Ishikawa (cell line): ENCODE results near the gene TMEM129.

ENCODE experiments used
- CEBPB ChIP-seq: IDR thresholded peaks from 2 replicates; pipeline ENCODE4 v1.6.1; 2012
- CREB1 ChIP-seq: IDR thresholded peaks from 2 replicates; pipeline ENCODE4 v1.6.1; 2012; ENCODE audit warnings: low read depth
- EGR1 ChIP-seq: IDR thresholded peaks from 2 replicates; pipeline ENCODE4 v1.6.1; 2012
- EP300 ChIP-seq: IDR thresholded peaks from 2 replicates; pipeline ENCODE4 v1.6.1; 2012; ENCODE audit warnings: borderline replicate concordance
- FOXM1 ChIP-seq: IDR thresholded peaks from 2 replicates; pipeline ENCODE4 v1.6.1; 2012; ENCODE audit warnings: low read depth, borderline replicate concordance
- MAX ChIP-seq: IDR thresholded peaks from 2 replicates; pipeline ENCODE4 v1.6.1; 2012
- NFIC ChIP-seq: IDR thresholded peaks from 2 replicates; pipeline ENCODE4 v1.6.1; 2012
- RAD21 ChIP-seq: IDR thresholded peaks from 2 replicates; pipeline ENCODE4 v1.6.1; 2012; ENCODE audit warnings: low read depth
- TAF1 ChIP-seq: IDR thresholded peaks from 2 replicates; pipeline ENCODE4 v1.6.1; 2012; ENCODE audit warnings: low read depth, mild to moderate bottlenecking
- TEAD4 ChIP-seq: IDR thresholded peaks from 2 replicates; pipeline ENCODE4 v1.6.1; 2012
- YY1 ChIP-seq: IDR thresholded peaks from 2 replicates; pipeline ENCODE4 v1.6.1; 2012; ENCODE audit warnings: low read depth
- ZBTB7A ChIP-seq: IDR thresholded peaks from 2 replicates; pipeline ENCODE4 v1.6.1; 2012; ENCODE audit warnings: low read depth
- TF ChIP-seq, protein P1 (sequence below): IDR thresholded peaks from 2 replicates; pipeline ENCODE4 v1.6.1; 2012
- TF ChIP-seq, protein P2 (sequence below): IDR thresholded peaks from 2 replicates; pipeline ENCODE4 v1.6.1; 2012; ENCODE audit warnings: low read depth, mild to moderate bottlenecking

GRCh38 chr4:1676605-1677525 lies 44.3 kb downstream of the TMEM129 start:
- TF ChIP-seq MAX (no peak), EP300 (no peak), FOXM1 (no peak), TAF1 (no peak), NFIC (no peak), CREB1 (no peak), YY1 (no peak), TEAD4 (no peak), RAD21 (no peak), ZBTB7A (no peak), CEBPB (no peak), EGR1 (no peak)
- TF ChIP-seq, protein P1, sequence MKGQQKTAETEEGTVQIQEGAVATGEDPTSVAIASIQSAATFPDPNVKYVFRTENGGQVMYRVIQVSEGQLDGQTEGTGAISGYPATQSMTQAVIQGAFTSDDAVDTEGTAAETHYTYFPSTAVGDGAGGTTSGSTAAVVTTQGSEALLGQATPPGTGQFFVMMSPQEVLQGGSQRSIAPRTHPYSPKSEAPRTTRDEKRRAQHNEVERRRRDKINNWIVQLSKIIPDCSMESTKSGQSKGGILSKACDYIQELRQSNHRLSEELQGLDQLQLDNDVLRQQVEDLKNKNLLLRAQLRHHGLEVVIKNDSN, result no peak
- TF ChIP-seq, protein P2, sequence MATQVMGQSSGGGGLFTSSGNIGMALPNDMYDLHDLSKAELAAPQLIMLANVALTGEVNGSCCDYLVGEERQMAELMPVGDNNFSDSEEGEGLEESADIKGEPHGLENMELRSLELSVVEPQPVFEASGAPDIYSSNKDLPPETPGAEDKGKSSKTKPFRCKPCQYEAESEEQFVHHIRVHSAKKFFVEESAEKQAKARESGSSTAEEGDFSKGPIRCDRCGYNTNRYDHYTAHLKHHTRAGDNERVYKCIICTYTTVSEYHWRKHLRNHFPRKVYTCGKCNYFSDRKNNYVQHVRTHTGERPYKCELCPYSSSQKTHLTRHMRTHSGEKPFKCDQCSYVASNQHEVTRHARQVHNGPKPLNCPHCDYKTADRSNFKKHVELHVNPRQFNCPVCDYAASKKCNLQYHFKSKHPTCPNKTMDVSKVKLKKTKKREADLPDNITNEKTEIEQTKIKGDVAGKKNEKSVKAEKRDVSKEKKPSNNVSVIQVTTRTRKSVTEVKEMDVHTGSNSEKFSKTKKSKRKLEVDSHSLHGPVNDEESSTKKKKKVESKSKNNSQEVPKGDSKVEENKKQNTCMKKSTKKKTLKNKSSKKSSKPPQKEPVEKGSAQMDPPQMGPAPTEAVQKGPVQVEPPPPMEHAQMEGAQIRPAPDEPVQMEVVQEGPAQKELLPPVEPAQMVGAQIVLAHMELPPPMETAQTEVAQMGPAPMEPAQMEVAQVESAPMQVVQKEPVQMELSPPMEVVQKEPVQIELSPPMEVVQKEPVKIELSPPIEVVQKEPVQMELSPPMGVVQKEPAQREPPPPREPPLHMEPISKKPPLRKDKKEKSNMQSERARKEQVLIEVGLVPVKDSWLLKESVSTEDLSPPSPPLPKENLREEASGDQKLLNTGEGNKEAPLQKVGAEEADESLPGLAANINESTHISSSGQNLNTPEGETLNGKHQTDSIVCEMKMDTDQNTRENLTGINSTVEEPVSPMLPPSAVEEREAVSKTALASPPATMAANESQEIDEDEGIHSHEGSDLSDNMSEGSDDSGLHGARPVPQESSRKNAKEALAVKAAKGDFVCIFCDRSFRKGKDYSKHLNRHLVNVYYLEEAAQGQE, result no peak
